MM.1S (cell line): Measurements from ENCODE around the gene C12orf56.

Experiments
- DNase-seq: peaks from one replicate; pipeline ENCODE4 v3.0.0-alpha.2; 2015
- H2AFZ ChIP-seq: fragments of 300-600 bp; sonication (generic); 2 replicates; pipeline ENCODE4 v1.6.0; 2016; ENCODE audit warnings: antibody characterized with exemption, low read length
- H3F3A ChIP-seq: fragments of 300-600 bp; sonication (generic); 2 replicates; pipeline ENCODE4 v1.6.1; 2016; ENCODE audit warnings: mild to moderate bottlenecking, antibody characterized with exemption, low read length, moderate library complexity, mixed read lengths; ENCODE audit not compliant: insufficient read depth
- H3K27ac ChIP-seq: fragments of 300-600 bp; sonication (generic); 2 replicates; pipeline ENCODE4 v1.5.1; 2016; ENCODE audit warnings: mild to moderate bottlenecking, low read length
- H3K27me3 ChIP-seq: fragments of 300-600 bp; sonication (generic); replicated peaks from 2 replicates; pipeline ENCODE4 v1.6.0; 2016; ENCODE audit warnings: low read length; ENCODE audit not compliant: insufficient read depth
- H3K36me3 ChIP-seq: fragments of 300-600 bp; sonication (generic); replicated peaks from 2 replicates; pipeline ENCODE4 v1.6.1; 2016; ENCODE audit warnings: mild to moderate bottlenecking, low read length, mixed read lengths; ENCODE audit not compliant: insufficient read depth
- H3K4me1 ChIP-seq: fragments of 300-600 bp; sonication (generic); 2 replicates; pipeline ENCODE4 v1.6.1; 2016; ENCODE audit warnings: low read length, mixed read lengths
- H3K4me2 ChIP-seq: fragments of 300-600 bp; sonication (generic); 2 replicates; pipeline ENCODE4 v1.6.0; 2016; ENCODE audit warnings: low read depth, low read length
- H3K4me3 ChIP-seq: fragments of 300-600 bp; sonication (generic); 2 replicates; pipeline ENCODE4 v1.5.1; 2016; ENCODE audit warnings: low read length, mixed read lengths
- H3K79me2 ChIP-seq: fragments of 300-600 bp; sonication (generic); 2 replicates; pipeline ENCODE4 v1.6.1; 2016; ENCODE audit warnings: mixed run types, low read length, mixed read lengths
- H3K9ac ChIP-seq: fragments of 300-600 bp; sonication (generic); 2 replicates; pipeline ENCODE4 v1.6.1; 2016; ENCODE audit warnings: low read length, mixed read lengths
- H3K9me2 ChIP-seq: fragments of 300-600 bp; sonication (generic); replicated peaks from 2 replicates; pipeline ENCODE4 v1.6.1; 2016; ENCODE audit warnings: mild to moderate bottlenecking, low read length, mixed read lengths; ENCODE audit not compliant: insufficient read depth
- H3K9me3 ChIP-seq: fragments of 300-600 bp; sonication (generic); replicated peaks from 2 replicates; pipeline ENCODE4 v1.6.1; 2016; ENCODE audit warnings: mild to moderate bottlenecking, low read length, mixed read lengths; ENCODE audit not compliant: insufficient read depth
- H4K20me1 ChIP-seq: fragments of 300-600 bp; sonication (generic); 2 replicates; pipeline ENCODE4 v1.6.1; 2016; ENCODE audit warnings: mild to moderate bottlenecking, low read length, moderate library complexity, mixed read lengths; ENCODE audit not compliant: insufficient read depth
- EZH2 ChIP-seq: fragments of 300-600 bp; sonication (generic); optimal IDR thresholded peaks from 2 replicates; pipeline ENCODE3; 2017; ENCODE audit warnings: low read depth, mild to moderate bottlenecking, antibody characterized with exemption, low read length, mixed read lengths
- EZH2phosphoT487 ChIP-seq: fragments of 300-600 bp; sonication (generic); IDR thresholded peaks from 2 replicates; pipeline ENCODE4 v1.6.1; 2018; ENCODE audit warnings: antibody characterized with exemption, low read length
- TF ChIP-seq, protein P1 (sequence below): fragments of 300-600 bp; sonication (generic); IDR thresholded peaks from 2 replicates; pipeline ENCODE4 v1.5.1; 2016; ENCODE audit warnings: antibody characterized with exemption, low read length, mixed read lengths

Gene C12orf56, protein sequence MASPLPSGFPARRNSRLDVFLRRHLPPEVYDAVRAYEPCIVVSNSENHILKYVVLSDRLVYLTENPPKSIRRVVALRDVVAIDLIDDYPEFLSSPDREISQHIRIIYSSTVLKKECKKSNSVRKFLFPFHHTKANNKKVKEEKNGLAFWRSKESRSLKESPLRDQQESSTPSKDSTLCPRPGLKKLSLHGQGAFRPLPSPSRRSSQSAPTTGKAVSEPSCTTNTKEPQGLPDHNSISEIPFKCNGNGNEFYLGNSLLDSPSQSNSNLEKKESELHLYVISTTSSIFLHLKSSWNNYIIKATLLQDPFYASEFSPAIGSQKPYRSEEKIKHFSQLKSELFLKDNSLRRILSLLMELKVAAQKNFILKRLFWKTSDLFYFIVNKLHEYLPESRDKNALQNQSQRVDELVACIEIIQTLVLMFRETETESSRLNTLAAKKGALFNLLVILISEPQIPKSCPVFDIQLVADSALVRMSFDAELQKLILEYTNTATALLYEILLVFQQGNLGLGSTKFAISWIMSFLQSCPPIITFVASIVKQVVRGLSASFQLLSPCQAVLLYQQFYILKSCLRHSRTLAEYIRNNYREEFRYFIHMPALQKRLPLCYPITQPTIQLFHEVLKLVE

DNA sequence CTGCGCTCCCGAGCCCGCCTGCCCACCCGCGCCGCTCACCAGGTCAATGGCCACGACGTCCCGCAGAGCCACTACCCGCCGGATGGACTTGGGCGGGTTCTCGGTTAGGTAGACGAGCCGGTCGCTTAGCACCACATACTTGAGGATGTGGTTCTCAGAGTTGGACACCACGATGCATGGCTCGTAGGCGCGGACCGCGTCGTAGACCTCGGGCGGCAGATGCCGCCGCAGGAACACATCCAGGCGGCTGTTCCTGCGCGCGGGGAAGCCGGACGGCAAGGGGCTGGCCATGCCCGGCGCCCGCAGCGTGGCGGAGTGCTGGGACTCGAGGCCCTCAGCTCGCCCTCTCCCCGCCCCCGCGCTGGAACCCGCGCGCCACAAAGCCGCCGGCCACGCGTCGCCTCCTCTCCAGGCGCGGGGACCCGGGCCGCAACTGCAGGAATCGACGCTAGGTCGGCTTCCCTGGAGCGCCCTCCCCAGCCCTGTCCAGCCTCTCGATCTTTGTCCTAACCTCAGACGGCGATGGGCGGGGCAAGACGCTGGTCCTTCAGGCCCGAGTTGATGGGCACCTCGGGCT lies at the start of gene C12orf56:
TSS of gene C12orf56 (minus strand) at position 484 of the 577 bp plus-strand sequence. CDS start at position 291, 193 bp downstream.
- Histone ChIP-seq H3K27me3 (no peaks in the 10 kb centered on the region), H3F3A (no peaks in the 10 kb centered on the region), H3K9me2 (no peaks in the 10 kb centered on the region), H3K4me1 (no peaks in the 10 kb centered on the region), H3K9ac (no peak within 1 kb of the TSS), H3K9me3 (no peaks in the 10 kb centered on the region), H3K4me3 (no peak within 1 kb of the TSS), H2AFZ (no peak within 1 kb of the TSS), H3K79me2 (no peaks in the 10 kb centered on the region), H3K4me2 (no peak within 1 kb of the TSS), H3K27ac (no peak within 1 kb of the TSS), H4K20me1 (no peaks in the 10 kb centered on the region), H3K36me3 (no peaks in the 10 kb centered on the region)
- DNase-seq: no peak
- TF ChIP-seq, protein P1, sequence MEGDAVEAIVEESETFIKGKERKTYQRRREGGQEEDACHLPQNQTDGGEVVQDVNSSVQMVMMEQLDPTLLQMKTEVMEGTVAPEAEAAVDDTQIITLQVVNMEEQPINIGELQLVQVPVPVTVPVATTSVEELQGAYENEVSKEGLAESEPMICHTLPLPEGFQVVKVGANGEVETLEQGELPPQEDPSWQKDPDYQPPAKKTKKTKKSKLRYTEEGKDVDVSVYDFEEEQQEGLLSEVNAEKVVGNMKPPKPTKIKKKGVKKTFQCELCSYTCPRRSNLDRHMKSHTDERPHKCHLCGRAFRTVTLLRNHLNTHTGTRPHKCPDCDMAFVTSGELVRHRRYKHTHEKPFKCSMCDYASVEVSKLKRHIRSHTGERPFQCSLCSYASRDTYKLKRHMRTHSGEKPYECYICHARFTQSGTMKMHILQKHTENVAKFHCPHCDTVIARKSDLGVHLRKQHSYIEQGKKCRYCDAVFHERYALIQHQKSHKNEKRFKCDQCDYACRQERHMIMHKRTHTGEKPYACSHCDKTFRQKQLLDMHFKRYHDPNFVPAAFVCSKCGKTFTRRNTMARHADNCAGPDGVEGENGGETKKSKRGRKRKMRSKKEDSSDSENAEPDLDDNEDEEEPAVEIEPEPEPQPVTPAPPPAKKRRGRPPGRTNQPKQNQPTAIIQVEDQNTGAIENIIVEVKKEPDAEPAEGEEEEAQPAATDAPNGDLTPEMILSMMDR: no peak
- TF ChIP-seq EZH2phosphoT487 (no peak), EZH2 (no peak)

DNA sequence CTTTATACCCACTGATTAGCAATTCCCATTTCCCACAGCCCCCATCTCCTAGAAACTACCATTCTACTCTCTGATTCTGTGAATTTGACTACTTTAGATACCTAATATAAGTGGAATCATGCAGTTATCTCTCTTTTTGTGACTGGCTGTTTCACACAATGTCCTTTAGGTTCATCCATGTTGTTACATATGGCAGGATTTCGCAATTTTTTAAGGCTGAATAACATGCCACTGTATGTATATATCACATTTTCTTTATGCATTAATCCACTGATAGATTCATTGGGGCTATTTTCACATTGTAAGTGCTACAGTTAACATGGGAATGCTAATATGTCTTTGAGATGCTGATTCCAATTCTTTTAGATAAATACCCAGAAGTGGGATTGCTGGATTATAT lies 49.5 kb upstream of the C12orf56 start:
- Histone ChIP-seq H3K27me3 (no peaks in the 10 kb centered on the region), H3K9me2 (no peaks in the 10 kb centered on the region), H3K4me3 (no peak overlapping the region), H3K36me3 (peaks cover 16% of the 10 kb centered on the region), H3K27ac (peak overlapping the region; percentile 19; the same call in 1 of the 2 replicates), H3K4me2 (no peak overlapping the region), H3K9me3 (no peaks in the 10 kb centered on the region), H3K9ac (no peak overlapping the region), H4K20me1 (no peaks in the 10 kb centered on the region), H3K4me1 (peaks cover 15% of the 10 kb centered on the region), H3K79me2 (no peaks in the 10 kb centered on the region), H3F3A (no peaks in the 10 kb centered on the region), H2AFZ (no peak overlapping the region)
- TF ChIP-seq EZH2phosphoT487: no peak
- TF ChIP-seq EZH2: no peak
- TF ChIP-seq, protein P1: no peak
- no peak for DNase-seq

DNA sequence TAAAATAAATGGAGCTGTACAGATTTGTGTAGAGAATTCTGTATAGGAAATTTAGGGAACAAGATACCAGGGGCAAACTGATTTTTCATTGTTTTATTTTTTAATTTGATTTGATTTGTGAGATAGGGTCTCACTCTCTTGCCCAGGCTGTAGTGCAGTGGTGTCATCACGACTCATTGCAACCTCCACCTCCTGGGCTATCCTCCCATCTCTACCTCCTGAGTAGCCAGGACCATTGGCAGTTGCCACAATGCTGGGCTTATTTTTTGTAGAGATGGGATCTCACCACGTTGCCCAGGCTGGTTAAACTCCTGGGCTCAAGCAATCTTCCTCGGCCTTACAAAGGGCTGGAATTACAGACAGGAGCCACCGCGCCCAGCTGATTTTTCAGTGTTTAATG lies 43.4 kb upstream of the C12orf56 start:
- Histone ChIP-seq H3K27ac (no peak overlapping the region), H3K27me3 (no peaks in the 10 kb centered on the region), H3K9me2 (no peaks in the 10 kb centered on the region), H3F3A (no peaks in the 10 kb centered on the region), H3K4me2 (no peak overlapping the region), H2AFZ (no peak overlapping the region), H3K9me3 (no peaks in the 10 kb centered on the region), H3K79me2 (no peaks in the 10 kb centered on the region; the same call in 1 of the 2 replicates), H3K9ac (no peak overlapping the region), H3K36me3 (peaks cover 41% of the 10 kb centered on the region), H3K4me3 (no peak overlapping the region), H4K20me1 (no peaks in the 10 kb centered on the region), H3K4me1 (no peaks in the 10 kb centered on the region)
- TF ChIP-seq, protein P1: no peak
- TF ChIP-seq EZH2 (no peak), EZH2phosphoT487 (no peak)
- no peak for DNase-seq
